GM23248 (cell line): ENCODE measurements around the gene LYRM4.

Source experiments
- EZH2 ChIP-seq: fragments of 200-600 bp; sonication (generic); IDR thresholded peaks from 2 replicates; pipeline ENCODE4 v1.6.1; 2018; ENCODE audit warnings: antibody characterized with exemption, mild to moderate bottlenecking; ENCODE audit not compliant: insufficient read depth, poor library complexity, severe bottlenecking
- EZH2phosphoT487 ChIP-seq: fragments of 200-600 bp; sonication (generic); IDR thresholded peaks from 2 replicates; pipeline ENCODE4 v1.6.1; 2018; ENCODE audit warnings: antibody characterized with exemption, moderate library complexity, mild to moderate bottlenecking, low read depth; ENCODE audit not compliant: insufficient read depth

DNA sequence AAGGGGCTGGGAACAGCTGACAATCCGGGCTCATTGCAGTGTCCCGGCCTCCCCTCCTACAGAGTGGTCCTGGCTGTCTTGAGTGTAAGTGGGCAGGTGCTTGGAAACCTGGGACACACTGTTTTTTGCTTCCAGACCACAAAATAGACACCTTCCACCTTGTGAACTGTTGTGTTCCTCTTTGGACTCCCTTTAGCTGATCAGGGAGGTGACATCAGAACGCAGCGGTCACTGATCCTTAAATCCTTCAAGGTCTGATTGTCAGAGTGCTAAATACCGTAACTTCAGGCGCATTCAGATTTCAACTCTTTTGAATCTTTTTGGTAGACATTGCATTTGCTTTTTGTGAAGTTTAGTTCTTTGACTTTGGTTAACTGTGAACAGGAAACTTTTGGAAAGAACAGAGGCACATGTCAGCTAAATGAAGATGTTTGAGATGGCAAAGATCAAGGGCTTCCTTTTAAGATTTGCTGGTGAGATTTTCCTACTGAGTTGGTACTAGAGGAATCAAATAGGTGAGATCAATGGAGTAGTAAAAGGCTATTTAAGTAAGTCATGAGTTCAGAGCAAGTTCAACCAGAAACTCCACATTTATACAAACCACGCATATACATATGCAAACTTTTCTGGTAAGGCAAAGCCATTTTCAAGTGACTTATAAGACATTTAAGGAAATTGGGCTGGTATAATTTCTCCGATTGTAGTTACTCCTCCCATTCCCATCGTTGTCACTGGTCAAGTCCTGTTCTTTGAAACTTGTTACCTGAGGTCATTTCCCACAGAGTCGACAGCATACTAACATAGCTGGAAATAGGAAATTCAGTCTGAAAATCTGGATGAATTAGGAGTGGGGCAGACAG, 169.3 kb downstream of the LYRM4 start:
- TF ChIP-seq EZH2 (no peak), EZH2phosphoT487 (no peak)
